K562 (cell line): ENCODE data around the gene HOXC12. TPM values are rescaled to one million over a fixed set of nuclear protein-coding genes. Genes with fewer than 3 reads are reported as not detected.

ENCODE experiments used
- ATAC-seq: fragments of 200-7000 bp; cut with Tn5 transposase; 3 replicates; pipeline ENCODE4 v1.9.1; 2020; ENCODE audit warnings: moderate library complexity
- BruUV-seq: library from RNA; stranded (reverse); fragments of 400-500 nt; replicated peaks from 2 replicates; lab custom pipeline; 2021; lab: Mats Ljungman, UMichigan
- CTCF ChIA-PET: fragments of 300-600 bp; formaldehyde crosslinking; extraction: SDS; loops from one replicate; lab custom pipeline; 2021; ENCODE audit warnings: low intra/inter-chr PET ratio; lab: Yijun Ruan, JAX
- POLR2A ChIA-PET: fragments of 300-600, 350-650 bp; sonication (Branson Sonifier 250); formaldehyde crosslinking; extraction: SDS; loops from one replicate; lab custom pipeline; 2021; ENCODE audit warnings: antibody characterized with exemption, inconsistent platforms; lab: Yijun Ruan, JAX
- DNase-seq, 4 experiments: peaks; one replicate each; pipeline versions ENCODE4 v3.0.0 to v3.0.0-alpha.2; 2011 to 2018; ENCODE audit warnings: low spot score in 3 of 4, mixed read lengths in 3 of 4; ENCODE audit errors: extremely low read depth in 1 of 4
- FAIRE-seq: peaks from 2 replicates; lab custom pipeline; 2011; peaks lifted over from hg19 to GRCh38; lab: Jason Lieb, UNC
- H2AFZ ChIP-seq: 2 replicates; pipeline ENCODE4 v1.6.0; 2011; ENCODE audit warnings: low read depth, low read length, control low read depth, inconsistent platforms
- H3K27ac ChIP-seq: fragments of 200-600 bp; 3 replicates; pipeline ENCODE4 v1.8.0; 2011; ENCODE audit warnings: low read depth, mild to moderate bottlenecking, control low read depth, inconsistent platforms, low read length, moderate library complexity, mixed read lengths; ENCODE audit errors: extremely low read depth
- H3K27me3 ChIP-seq, 2 experiments: fragments of 300-600 bp in 1 of 2; 2 replicates in 1 of 2; 3 replicates in 1 of 2; pipeline versions ENCODE4 v1.6.0 to v1.8.0; 2011; ENCODE audit warnings: inconsistent platforms in 2 of 2, low read length in 2 of 2, mild to moderate bottlenecking in 1 of 2, mixed read lengths in 1 of 2, moderate library complexity in 1 of 2; ENCODE audit not compliant: control insufficient read depth in 2 of 2, insufficient read depth in 2 of 2
- H3K36me3 ChIP-seq: fragments of 300-600 bp; 3 replicates; pipeline ENCODE4 v1.8.0; 2011; ENCODE audit warnings: mild to moderate bottlenecking, low read length, inconsistent platforms; ENCODE audit not compliant: control insufficient read depth, insufficient read depth
- H3K4me1 ChIP-seq, 2 experiments: fragments of 200-600 bp in 1 of 2; replicated peaks in 1 of 2; 2 replicates in 1 of 2; 3 replicates in 1 of 2; pipeline versions ENCODE4 v1.5.1 to v1.8.0; 2011; ENCODE audit warnings: inconsistent platforms in 2 of 2, low read length in 2 of 2, mild to moderate bottlenecking in 1 of 2, mixed read lengths in 1 of 2, moderate library complexity in 1 of 2; ENCODE audit not compliant: control insufficient read depth in 2 of 2, insufficient read depth in 2 of 2
- H3K4me2 ChIP-seq: 2 replicates; pipeline ENCODE4 v1.6.1; 2011; ENCODE audit warnings: low read length, control low read depth, inconsistent platforms, mixed read lengths; ENCODE audit not compliant: insufficient read depth
- H3K4me3 ChIP-seq: fragments of 200-600 bp; sonication (generic), shearing (Covaris generic); 2 replicates; pipeline ENCODE4 v1.5.1; 2016; ENCODE audit warnings: control low read depth, inconsistent platforms
- H3K79me2 ChIP-seq: fragments of 200-600 bp; 3 replicates; pipeline ENCODE4 v1.8.0; 2011; ENCODE audit warnings: low read length, inconsistent platforms; ENCODE audit not compliant: control insufficient read depth, insufficient read depth
- H3K9ac ChIP-seq, 2 experiments: 2 replicates each; pipeline versions ENCODE4 v1.6.0 to v1.6.1; 2011; ENCODE audit warnings: low read depth in 2 of 2, low read length in 2 of 2, control low read depth in 1 of 2, inconsistent platforms in 1 of 2, mild to moderate bottlenecking in 1 of 2, mixed read lengths in 1 of 2; ENCODE audit not compliant: insufficient read depth in 1 of 2
- H3K9me1 ChIP-seq: one replicate; pipeline ENCODE4 v1.6.0; 2011; ENCODE audit warnings: inconsistent platforms, mild to moderate bottlenecking, low read length, moderate library complexity; ENCODE audit not compliant: control insufficient read depth, insufficient read depth
- H3K9me3 ChIP-seq: replicated peaks from 2 replicates; pipeline ENCODE4 v1.5.1; 2011; ENCODE audit warnings: low read depth, low read length, inconsistent platforms; ENCODE audit not compliant: control insufficient read depth, insufficient read depth
- H4K20me1 ChIP-seq: replicated peaks from 2 replicates; pipeline ENCODE4 v1.6.1; 2011; ENCODE audit warnings: low read length, inconsistent platforms, mixed read lengths; ENCODE audit not compliant: control insufficient read depth, insufficient read depth
- EHMT2 ChIP-seq: fragments of 450-650 bp; IDR thresholded peaks from 2 replicates; pipeline ENCODE4 v1.6.1; 2018; ENCODE audit warnings: antibody characterized with exemption
- RBM15 ChIP-seq: fragments of 200-400 bp; formaldehyde crosslinking; IDR thresholded peaks from 2 replicates; pipeline ENCODE4 v1.6.1; 2018; ENCODE audit warnings: mild to moderate bottlenecking, low read length, moderate library complexity; ENCODE audit not compliant: insufficient read depth
- RFX5 ChIP-seq: IDR thresholded peaks from 2 replicates; pipeline ENCODE4 v1.6.1; 2011; ENCODE audit warnings: low read depth, mild to moderate bottlenecking, improper control_type of control experiment, low read length
- SMC3 ChIP-seq: conservative IDR thresholded peaks from 2 replicates; pipeline ENCODE4 v1.6.1; 2011; ENCODE audit warnings: low read depth, low read length, improper control_type of control experiment; ENCODE audit not compliant: insufficient read depth
- TCFL5 ChIP-seq: fragments of 250-450 bp; sonication (Bioruptor Pico); conservative IDR thresholded peaks from 2 replicates; pipeline ENCODE4 v1.6.1; 2021; ENCODE audit warnings: mild to moderate bottlenecking, moderate library complexity, matching md5 sums
- TFAM ChIP-seq: fragments of 250-450 bp; sonication (Bioruptor Pico); conservative IDR thresholded peaks from 2 replicates; pipeline ENCODE4 v1.5.0; 2021; ENCODE audit warnings: mild to moderate bottlenecking, moderate library complexity
- WGBS: fragments of 100-300 bp; shearing (Covaris generic); methylation state at CpG from one replicate; pipeline ENCODE4 v1.1.6; 2016; ENCODE audit warnings: low coverage, mixed read lengths; ENCODE audit not compliant: insufficient coverage; ENCODE audit errors: missing lambda C conversion rate; 5-methylcytosine and 5-hydroxymethylcytosine counted together
- in situ Hi-C: fragments of 300-500 bp; cut with MboI; formaldehyde crosslinking; loops from 4 replicates; pipeline ENCODE4 v1.15.0; 2018; ENCODE audit warnings: inconsistent platforms, mixed read lengths
- intact Hi-C: fragments of 100-400 bp; cut with micrococcal nuclease; formaldehyde crosslinking; loops from 2 replicates; pipeline ENCODE4 v1.14.2; 2022
- polyA plus RNA-seq, 8 experiments: library from polyadenylated mRNA; depleted of rRNA in 4 of 8; stranded (reverse) in 5 of 8; unstranded in 3 of 8; fragments of >200 nt; fragmentation: Nextera tagmentation in 2 of 8; fragmentation: Illumina TruSeq in 1 of 8; extraction: Ambion mirVana in 2 of 8; extraction: Trizol in 1 of 8; gene quantifications; 2 replicates each; pipeline versions ENCODE4 v1.2.1 to v1.2.3, GENCODE V29; 2011 to 2014; ENCODE audit warnings: inconsistent platforms in 1 of 8, missing spikeins in 1 of 8
- total RNA-seq, 7 experiments: library from RNA; depleted of rRNA in 6 of 7; stranded (reverse); fragments of >200 nt in 6 of 7; fragmentation: Illumina TruSeq in 2 of 7; extraction: Trizol in 2 of 7; gene quantifications; 2 replicates each; pipeline versions ENCODE4 v1.2.1 to v1.2.3, GENCODE V29; 2011 to 2021; ENCODE audit warnings: low replicate concordance in 1 of 7
- TF ChIP-seq, protein P1 (sequence below): fragments of 250-450 bp; sonication (Bioruptor Pico); IDR thresholded peaks from 2 replicates; pipeline ENCODE4 v1.5.0; 2022; ENCODE audit warnings: mild to moderate bottlenecking
- TF ChIP-seq, protein P2 (sequence below): fragments of 450-650 bp; IDR thresholded peaks from 2 replicates; pipeline ENCODE4 v1.6.1; 2016; ENCODE audit warnings: low read depth

HOXC12 gene
- total and polyA plus RNA-seq, 9 of the 15 experiments (the other 6 are each of a cell fraction or from before 2014, with no cell fraction given): 0.04 to 0.36 (median 0.11) TPM; not detected in 1

- TF ChIP-seq SMC3: no peak
- TF ChIP-seq TCFL5 (CRISPR knock-in tag): no peak
- TF ChIP-seq RFX5: no peak
- TF ChIP-seq, protein P1, sequence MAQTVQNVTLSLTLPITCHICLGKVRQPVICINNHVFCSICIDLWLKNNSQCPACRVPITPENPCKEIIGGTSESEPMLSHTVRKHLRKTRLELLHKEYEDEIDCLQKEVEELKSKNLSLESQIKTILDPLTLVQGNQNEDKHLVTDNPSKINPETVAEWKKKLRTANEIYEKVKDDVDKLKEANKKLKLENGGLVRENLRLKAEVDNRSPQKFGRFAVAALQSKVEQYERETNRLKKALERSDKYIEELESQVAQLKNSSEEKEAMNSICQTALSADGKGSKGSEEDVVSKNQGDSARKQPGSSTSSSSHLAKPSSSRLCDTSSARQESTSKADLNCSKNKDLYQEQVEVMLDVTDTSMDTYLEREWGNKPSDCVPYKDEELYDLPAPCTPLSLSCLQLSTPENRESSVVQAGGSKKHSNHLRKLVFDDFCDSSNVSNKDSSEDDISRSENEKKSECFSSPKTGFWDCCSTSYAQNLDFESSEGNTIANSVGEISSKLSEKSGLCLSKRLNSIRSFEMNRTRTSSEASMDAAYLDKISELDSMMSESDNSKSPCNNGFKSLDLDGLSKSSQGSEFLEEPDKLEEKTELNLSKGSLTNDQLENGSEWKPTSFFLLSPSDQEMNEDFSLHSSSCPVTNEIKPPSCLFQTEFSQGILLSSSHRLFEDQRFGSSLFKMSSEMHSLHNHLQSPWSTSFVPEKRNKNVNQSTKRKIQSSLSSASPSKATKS (CRISPR knock-in tag): no peak
- TF ChIP-seq RBM15: no peak
These were observed 52.0 kb downstream of the HOXC12 start (continued) for GRCh38 chr12:54006559-54007220.

DNA sequence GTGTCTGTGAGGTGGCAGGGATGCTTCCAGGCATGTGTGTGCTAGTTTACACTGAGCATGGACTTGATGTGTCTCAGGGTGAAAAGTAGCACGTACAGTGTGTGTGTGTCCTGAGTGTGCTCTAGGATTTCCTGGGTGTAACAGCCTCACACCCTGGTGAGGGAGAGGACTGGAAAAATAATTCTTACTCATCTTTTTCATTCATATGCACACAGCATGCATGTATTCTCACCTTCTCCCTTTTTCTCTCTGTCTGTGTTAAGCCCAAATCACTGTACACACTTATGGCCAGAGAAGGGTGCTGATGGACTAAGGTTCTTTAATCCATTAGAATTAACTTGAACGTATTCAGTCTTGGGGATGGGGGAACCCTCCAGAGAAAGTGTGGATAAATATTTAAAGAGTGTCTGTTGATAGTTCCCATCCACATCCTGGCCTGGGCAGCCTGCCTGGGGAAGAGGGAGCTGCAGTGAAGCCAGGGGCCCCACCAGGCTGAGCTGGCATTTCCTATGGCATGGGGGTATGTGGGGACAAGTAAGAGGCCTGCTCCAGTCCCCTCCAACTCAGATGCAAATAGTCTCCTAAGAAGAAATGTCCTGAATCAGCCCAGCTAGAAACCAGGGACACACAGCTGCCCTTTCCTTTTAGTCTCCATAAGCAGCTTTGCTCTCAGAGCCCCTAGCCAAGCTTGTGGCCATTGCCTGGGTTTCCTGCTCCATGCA, 53.0 kb downstream of the HOXC12 start:
- no peak overlapping the region for H3K9ac ChIP-seq
- FAIRE-seq (no peak), DNase-seq (no peak), ATAC-seq (no peak)
- intact Hi-C loops: loop anchor here (2.0 kb wide), 1 partner anchor 25 kb away; the partner anchor contains the start of gene HOXC5
- no peaks in the 10 kb centered on the region for H3K27me3 ChIP-seq
- no TSS peak for BruUV-seq
- no peak overlapping the region for H3K4me3 ChIP-seq
- H3K79me2 ChIP-seq: no peaks in the 10 kb centered on the region; the same call in 2 of the 3 replicates
- H3K4me2 ChIP-seq: no peak overlapping the region
- no peak overlapping the region for H3K27ac ChIP-seq
- H3K4me1 ChIP-seq: peaks cover 22 to 41% of the 10 kb centered on the region in 2 experiments
- ChIA-PET CTCF (interaction anchor here (1.0 to 3.0 kb wide), 3 partner anchors 194 to 210 kb away, joined by 3 to 42 read pairs (median 30); no protein-coding TSS in a partner anchor), POLR2A (interaction anchor here (0.6 to 1.6 kb wide), 6 partner anchors 10 to 1823 kb away, joined by 3 to 8 read pairs (median 3); partner anchors contain the start of gene SMUG1)
- in situ Hi-C loops: no loop called here
- no peaks in the 10 kb centered on the region for H3K9me1 ChIP-seq
- no peak overlapping the region for H2AFZ ChIP-seq
- H3K9me3 ChIP-seq: no peaks in the 10 kb centered on the region
- H3K36me3 ChIP-seq: no peaks in the 10 kb centered on the region
- no peaks in the 10 kb centered on the region; the same call in 1 of the 2 replicates for H4K20me1 ChIP-seq
- WGBS: 49% methylated on average over 2 of the region's 2 CpGs
- TF ChIP-seq TFAM (CRISPR knock-in tag) (no peak), EHMT2 (no peak)
- TF ChIP-seq, protein P2, sequence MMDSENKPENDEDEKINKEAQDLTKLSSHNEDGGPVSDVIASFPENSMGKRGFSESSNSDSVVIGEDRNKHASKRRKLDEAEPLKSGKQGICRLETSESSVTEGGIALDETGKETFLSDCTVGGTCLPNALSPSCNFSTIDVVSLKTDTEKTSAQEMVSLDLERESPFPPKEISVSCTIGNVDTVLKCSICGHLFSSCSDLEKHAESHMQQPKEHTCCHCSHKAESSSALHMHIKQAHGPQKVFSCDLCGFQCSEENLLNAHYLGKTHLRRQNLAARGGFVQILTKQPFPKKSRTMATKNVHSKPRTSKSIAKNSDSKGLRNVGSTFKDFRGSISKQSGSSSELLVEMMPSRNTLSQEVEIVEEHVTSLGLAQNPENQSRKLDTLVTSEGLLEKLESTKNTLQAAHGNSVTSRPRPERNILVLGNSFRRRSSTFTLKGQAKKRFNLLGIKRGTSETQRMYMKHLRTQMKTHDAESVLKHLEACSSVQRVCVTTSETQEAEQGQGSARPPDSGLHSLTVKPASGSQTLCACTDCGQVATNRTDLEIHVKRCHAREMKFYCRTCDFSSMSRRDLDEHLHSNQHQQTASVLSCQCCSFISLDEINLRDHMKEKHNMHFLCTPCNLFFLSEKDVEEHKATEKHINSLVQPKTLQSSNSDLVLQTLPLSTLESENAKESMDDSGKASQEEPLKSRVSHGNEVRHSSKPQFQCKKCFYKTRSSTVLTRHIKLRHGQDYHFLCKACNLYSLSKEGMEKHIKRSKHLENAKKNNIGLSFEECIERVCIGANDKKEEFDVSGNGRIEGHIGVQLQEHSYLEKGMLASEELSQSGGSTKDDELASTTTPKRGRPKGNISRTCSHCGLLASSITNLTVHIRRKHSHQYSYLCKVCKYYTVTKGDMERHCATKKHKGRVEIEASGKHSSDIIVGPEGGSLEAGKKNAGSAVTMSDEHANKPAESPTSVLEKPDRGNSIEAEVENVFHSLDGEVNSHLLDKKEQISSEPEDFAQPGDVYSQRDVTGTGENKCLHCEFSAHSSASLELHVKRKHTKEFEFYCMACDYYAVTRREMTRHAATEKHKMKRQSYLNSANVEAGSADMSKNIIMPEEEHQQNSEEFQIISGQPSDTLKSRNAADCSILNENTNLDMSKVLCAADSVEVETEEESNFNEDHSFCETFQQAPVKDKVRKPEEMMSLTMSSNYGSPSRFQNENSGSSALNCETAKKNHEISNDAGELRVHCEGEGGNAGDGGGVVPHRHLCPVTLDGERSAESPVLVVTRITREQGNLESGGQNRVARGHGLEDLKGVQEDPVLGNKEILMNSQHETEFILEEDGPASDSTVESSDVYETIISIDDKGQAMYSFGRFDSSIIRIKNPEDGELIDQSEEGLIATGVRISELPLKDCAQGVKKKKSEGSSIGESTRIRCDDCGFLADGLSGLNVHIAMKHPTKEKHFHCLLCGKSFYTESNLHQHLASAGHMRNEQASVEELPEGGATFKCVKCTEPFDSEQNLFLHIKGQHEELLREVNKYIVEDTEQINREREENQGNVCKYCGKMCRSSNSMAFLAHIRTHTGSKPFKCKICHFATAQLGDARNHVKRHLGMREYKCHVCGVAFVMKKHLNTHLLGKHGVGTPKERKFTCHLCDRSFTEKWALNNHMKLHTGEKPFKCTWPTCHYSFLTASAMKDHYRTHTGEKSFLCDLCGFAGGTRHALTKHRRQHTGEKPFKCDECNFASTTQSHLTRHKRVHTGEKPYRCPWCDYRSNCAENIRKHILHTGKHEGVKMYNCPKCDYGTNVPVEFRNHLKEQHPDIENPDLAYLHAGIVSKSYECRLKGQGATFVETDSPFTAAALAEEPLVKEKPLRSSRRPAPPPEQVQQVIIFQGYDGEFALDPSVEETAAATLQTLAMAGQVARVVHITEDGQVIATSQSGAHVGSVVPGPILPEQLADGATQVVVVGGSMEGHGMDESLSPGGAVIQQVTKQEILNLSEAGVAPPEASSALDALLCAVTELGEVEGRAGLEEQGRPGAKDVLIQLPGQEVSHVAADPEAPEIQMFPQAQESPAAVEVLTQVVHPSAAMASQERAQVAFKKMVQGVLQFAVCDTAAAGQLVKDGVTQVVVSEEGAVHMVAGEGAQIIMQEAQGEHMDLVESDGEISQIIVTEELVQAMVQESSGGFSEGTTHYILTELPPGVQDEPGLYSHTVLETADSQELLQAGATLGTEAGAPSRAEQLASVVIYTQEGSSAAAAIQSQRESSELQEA: no peak
